SK-N-MC (cell line): ENCODE results near the gene WNT6.

Experiments used
- DNase-seq: peaks from one replicate; pipeline ENCODE4 v3.0.0-alpha.2; 2011; ENCODE audit warnings: low read depth, low spot score
- H3K27ac ChIP-seq: fragments of 200-600 bp; sonication (generic); 2 replicates; pipeline ENCODE4 v1.5.1; 2016; ENCODE audit warnings: mixed run types
- H3K36me3 ChIP-seq: fragments of 200-600 bp; sonication (generic); 2 replicates; pipeline ENCODE4 v1.6.1; 2017; ENCODE audit warnings: antibody characterized with exemption, low read length, mixed read lengths; ENCODE audit not compliant: insufficient read depth
- H3K4me3 ChIP-seq: fragments of 200-600 bp; sonication (generic); 2 replicates; pipeline ENCODE4 v1.5.1; 2016
- H3K9ac ChIP-seq: fragments of 200-600 bp; sonication (generic); 2 replicates; pipeline ENCODE4 v1.8.0; 2017; ENCODE audit warnings: mixed run types, mixed read lengths; ENCODE audit not compliant: insufficient read length
- H3K9me3 ChIP-seq: fragments of 200-600 bp; sonication (generic); 2 replicates; pipeline ENCODE4 v1.6.1; 2017; ENCODE audit warnings: low read depth, mild to moderate bottlenecking, antibody characterized with exemption, low read length, moderate library complexity, mixed read lengths
- EZH2 ChIP-seq: fragments of 200-600 bp; sonication (generic); IDR thresholded peaks from one replicate; pipeline ENCODE4 v1.6.1; 2017; ENCODE audit warnings: antibody characterized with exemption
- FOXP2 ChIP-seq: optimal IDR thresholded peaks from 2 replicates; pipeline ENCODE3; 2011; ENCODE audit warnings: mild to moderate bottlenecking, moderate library complexity; ENCODE audit not compliant: insufficient read depth; ENCODE audit errors: extremely low read length, control extremely low read depth
- POLR2AphosphoS5 ChIP-seq: IDR thresholded peaks from 2 replicates; pipeline ENCODE4 v1.6.1; 2012; ENCODE audit warnings: mild to moderate bottlenecking, low read depth, low read length, borderline replicate concordance

Gene WNT6

GRCh38 chr2:218859556-218859987 is at the start of gene WNT6:
TSS of gene WNT6 (plus strand) at chr2:218859805. CDS start at chr2:218860038, 233 bp downstream.
- peak within 1 kb of the TSS; percentile 62 for H3K9ac ChIP-seq
- DNase-seq = no peak
- H3K27ac ChIP-seq = no peak within 1 kb of the TSS
- no peak for TF ChIP-seq EZH2
- TF ChIP-seq FOXP2 = no peak
- TF ChIP-seq POLR2AphosphoS5 = no peak
- no peaks in the 10 kb centered on the region for H3K9me3 ChIP-seq
- H3K36me3 ChIP-seq = no peaks in the 10 kb centered on the region
- peak within 1 kb of the TSS; percentile 88 for H3K4me3 ChIP-seq

GRCh38 chr2:218810256-218810655 is 49.3 kb upstream of the WNT6 start:
- Histone ChIP-seq H3K4me3 (no peak overlapping the region), H3K9ac (no peak overlapping the region), H3K36me3 (no peaks in the 10 kb centered on the region), H3K27ac (peak overlapping the region; percentile 58; the same call in 1 of the 2 replicates), H3K9me3 (no peaks in the 10 kb centered on the region)
- DNase-seq = peak; percentile 44
- TF ChIP-seq POLR2AphosphoS5 (no peak), EZH2 (no peak), FOXP2 (no peak)

GRCh38 chr2:218811382-218811781 is 48.2 kb upstream of the WNT6 start:
- Histone ChIP-seq H3K36me3 (no peaks in the 10 kb centered on the region), H3K9ac (no peak overlapping the region), H3K9me3 (no peaks in the 10 kb centered on the region), H3K27ac (no peak overlapping the region), H3K4me3 (no peak overlapping the region)
- TF ChIP-seq EZH2 (no peak), POLR2AphosphoS5 (no peak), FOXP2 (no peak)
- DNase-seq = no peak

GRCh38 chr2:218812096-218812815 is 47.3 kb upstream of the WNT6 start:
- Histone ChIP-seq H3K27ac (no peak overlapping the region), H3K36me3 (no peaks in the 10 kb centered on the region), H3K4me3 (no peak overlapping the region), H3K9me3 (no peaks in the 10 kb centered on the region), H3K9ac (no peak overlapping the region)
- TF ChIP-seq FOXP2 (no peak), POLR2AphosphoS5 (no peak), EZH2 (no peak)
- no peak for DNase-seq

GRCh38 chr2:218812861-218813260 is 46.7 kb upstream of the WNT6 start:
- Histone ChIP-seq H3K36me3 (no peaks in the 10 kb centered on the region), H3K9me3 (no peaks in the 10 kb centered on the region), H3K27ac (no peak overlapping the region), H3K9ac (no peak overlapping the region), H3K4me3 (no peak overlapping the region)
- TF ChIP-seq POLR2AphosphoS5 (no peak), EZH2 (no peak), FOXP2 (no peak)
- DNase-seq = no peak

- Histone ChIP-seq H3K27ac (no peak overlapping the region), H3K9me3 (no peaks in the 10 kb centered on the region), H3K36me3 (no peaks in the 10 kb centered on the region), H3K9ac (no peak overlapping the region), H3K4me3 (no peak overlapping the region)
- no peak for TF ChIP-seq EZH2
- TF ChIP-seq POLR2AphosphoS5 = no peak
- TF ChIP-seq FOXP2 = no peak
- no peak for DNase-seq
Measured at GRCh38 chr2:218813771-218814460, 45.7 kb upstream of the WNT6 start.

- TF ChIP-seq EZH2 (no peak), FOXP2 (no peak), POLR2AphosphoS5 (no peak)
- DNase-seq = no peak
- Histone ChIP-seq H3K36me3 (no peaks in the 10 kb centered on the region), H3K4me3 (no peak overlapping the region), H3K9ac (no peak overlapping the region), H3K27ac (no peak overlapping the region), H3K9me3 (no peaks in the 10 kb centered on the region)
Measured at GRCh38 chr2:218814540-218815243, 44.9 kb upstream of the WNT6 start.

GRCh38 chr2:218815244-218815637 is 44.4 kb upstream of the WNT6 start:
- H3K27ac ChIP-seq = no peak overlapping the region
- H3K4me3 ChIP-seq = no peak overlapping the region
- no peak for TF ChIP-seq EZH2
- TF ChIP-seq FOXP2 = no peak
- TF ChIP-seq POLR2AphosphoS5 = no peak
- no peak overlapping the region for H3K9ac ChIP-seq
- H3K36me3 ChIP-seq = no peaks in the 10 kb centered on the region
- H3K9me3 ChIP-seq = no peaks in the 10 kb centered on the region
- DNase-seq = no peak

GRCh38 chr2:218815649-218816048 is 44.0 kb upstream of the WNT6 start:
- H3K9ac ChIP-seq = no peak overlapping the region
- no peak for DNase-seq
- H3K4me3 ChIP-seq = no peak overlapping the region
- H3K36me3 ChIP-seq = no peaks in the 10 kb centered on the region
- no peaks in the 10 kb centered on the region for H3K9me3 ChIP-seq
- TF ChIP-seq POLR2AphosphoS5 (no peak), EZH2 (no peak), FOXP2 (no peak)
- H3K27ac ChIP-seq = no peak overlapping the region
